Activated CD4-positive, alpha-beta T cell treated with anti-CD3 and anti-CD28 coated beads for 48 hours (primary cell): ENCODE measurements around the gene NUB1.
A peak's percentile ranks its signal among the peaks of the same experiment; 100 is the strongest.

Experiments used
- DNase-seq: peaks from one replicate; pipeline ENCODE4 v3.0.0-alpha.2; 2020

The NUB1 gene

DNA sequence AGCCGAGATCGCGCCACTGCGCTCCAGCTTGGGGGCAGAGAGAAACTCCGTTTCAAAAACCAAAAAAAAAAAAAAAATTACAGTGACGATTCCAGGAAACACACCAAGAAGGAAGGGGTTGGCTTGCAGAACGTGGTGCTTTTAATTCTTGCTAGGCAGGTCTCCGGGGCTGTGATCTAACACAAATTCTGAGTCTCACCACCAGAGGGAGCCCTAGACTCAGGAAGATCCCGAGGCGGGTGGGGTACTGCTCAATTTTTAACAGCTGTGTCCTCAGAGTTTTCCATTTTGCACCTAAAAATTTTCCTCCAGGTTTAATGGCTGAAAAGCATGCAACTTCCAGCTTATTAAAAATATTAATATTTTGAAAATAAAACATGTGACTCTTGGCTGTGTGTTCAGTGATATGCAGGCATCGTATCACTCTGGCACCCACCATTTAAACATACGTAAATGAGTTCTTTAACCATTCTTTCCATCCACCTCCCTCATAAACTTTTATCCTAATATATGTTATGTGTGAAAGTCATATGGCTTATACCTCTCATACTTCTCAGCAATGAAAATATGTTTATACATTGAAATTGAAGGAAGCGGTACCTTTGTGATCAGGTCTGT is 26.5 kb upstream of the NUB1 start:
- peak; percentile 82 for DNase-seq

DNA sequence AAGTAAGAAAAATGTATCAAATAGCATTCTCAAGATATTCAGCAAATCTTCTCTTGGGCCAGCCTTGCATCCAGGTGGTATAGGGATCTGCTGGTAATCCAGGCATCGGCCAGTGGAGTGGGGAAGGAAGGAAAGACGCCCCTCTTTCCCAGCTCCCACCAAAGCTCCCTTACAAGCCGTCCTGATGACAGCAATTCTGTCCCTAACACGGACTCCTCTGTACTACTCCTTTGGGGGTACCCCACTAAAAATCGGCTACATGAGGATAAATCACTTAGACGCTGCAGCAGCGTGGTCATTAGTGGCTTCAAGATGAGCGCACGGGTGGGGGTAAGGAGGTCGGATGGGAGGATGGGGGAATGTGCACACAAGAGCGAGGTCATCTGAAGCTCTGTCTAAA is 24.7 kb upstream of the NUB1 start:
- no peak for DNase-seq

DNA sequence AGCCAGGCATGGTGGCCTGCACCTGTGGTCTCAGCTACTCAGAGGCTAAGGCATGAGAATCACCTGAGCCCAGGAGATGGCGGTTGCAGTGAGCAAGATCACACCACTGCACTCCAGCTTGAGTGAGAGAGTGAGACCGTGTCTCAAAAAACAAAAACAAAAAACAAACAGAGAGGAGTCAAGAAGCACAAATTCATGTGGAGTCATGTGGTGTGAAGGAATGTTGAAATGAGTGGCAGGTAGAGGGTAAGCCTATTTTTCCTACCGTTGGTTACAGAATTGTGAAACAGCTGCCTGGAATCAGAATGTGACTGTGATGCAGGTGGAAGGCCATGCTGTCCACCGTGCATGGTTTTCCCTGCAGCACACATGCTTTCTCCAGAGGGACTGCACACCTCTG is 23.7 kb upstream of the NUB1 start:
- DNase-seq, result no peak

DNA sequence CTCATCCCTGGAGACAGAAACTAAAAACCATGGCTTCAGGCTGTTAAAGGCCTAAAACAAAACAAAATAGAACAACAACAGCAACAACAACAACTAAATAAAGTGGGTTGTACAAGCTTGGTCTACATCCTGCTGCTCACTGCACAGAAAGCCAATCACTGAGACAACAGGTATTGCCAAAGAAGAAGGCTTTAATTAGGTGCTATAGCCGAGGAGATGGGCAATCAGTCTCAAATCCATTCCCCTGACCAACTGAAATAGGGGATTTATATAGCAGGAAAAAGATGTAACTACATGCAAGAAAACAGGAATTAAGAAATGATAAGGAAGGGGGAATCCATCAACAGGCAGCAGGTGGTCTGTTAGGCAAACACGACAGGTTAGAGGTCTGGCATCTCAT is 22.4 kb upstream of the NUB1 start:
- no peak for DNase-seq

DNA sequence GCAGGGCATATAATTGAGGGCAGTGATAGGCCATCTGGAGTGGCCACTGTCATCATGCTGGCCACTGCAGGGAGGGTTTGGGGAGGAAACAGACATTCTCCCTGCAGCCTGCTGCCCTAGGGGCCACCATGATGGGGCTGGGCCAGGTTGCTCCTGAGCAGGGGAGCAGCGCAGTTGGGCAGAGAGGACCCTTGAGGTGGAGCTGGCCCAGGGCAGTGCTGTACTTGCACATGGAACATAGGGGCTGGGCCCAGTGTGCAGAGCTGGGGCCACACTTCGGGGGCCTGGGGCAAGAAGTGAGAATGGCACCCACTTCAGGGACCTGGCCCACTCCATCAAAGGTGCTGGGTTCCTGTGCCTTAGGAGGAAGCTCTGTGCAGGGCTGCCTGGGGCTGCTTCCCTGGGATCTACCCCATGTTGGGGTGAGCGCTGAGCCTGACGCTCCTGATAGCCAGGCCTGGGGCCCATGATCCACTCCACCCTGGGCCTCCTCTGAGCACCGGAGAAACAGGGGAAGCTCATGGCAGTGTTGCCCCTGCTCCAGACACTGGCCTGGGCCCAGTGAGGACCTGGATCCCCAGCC is 21.3 kb upstream of the NUB1 start:
- DNase-seq, result no peak

DNA sequence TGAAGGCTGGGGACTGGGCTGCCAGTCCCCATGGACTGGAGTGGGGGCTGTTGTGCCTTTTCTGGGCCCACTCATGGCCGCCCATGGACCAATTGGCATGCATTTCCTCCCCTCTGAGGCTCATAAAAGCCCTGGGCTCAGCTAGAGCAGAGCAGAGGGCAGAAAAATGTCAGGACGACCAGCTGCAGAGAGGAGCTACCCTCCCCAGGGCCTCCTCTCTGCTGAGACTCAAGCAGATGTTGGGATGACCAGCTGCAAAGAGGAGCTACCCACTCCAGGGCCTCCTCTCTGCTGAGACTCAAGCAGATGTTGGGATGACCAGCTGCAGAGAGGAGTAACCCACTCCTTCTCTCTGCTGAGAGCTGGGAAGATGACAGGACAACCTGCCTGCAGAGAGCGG is 20.3 kb upstream of the NUB1 start:
- DNase-seq, result no peak

DNA sequence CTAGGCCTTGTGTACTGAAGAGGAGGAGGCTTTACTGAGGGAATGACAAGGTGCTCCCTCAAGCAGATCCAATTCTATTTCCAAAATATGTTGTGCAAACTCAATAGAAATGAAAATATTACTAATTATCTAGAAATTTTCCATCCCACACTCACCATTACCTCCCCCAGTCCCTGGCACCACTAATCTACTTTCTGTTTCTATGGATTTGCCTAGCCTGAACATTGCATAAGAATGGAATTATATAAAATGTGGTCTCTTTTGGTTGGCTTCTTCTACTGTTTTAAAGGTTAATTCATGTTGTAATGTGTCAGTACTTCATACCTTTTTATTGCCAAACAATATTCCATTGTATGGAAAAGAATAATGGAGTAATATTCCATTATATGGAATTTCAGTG is 18.7 kb upstream of the NUB1 start:
- no peak for DNase-seq

DNA sequence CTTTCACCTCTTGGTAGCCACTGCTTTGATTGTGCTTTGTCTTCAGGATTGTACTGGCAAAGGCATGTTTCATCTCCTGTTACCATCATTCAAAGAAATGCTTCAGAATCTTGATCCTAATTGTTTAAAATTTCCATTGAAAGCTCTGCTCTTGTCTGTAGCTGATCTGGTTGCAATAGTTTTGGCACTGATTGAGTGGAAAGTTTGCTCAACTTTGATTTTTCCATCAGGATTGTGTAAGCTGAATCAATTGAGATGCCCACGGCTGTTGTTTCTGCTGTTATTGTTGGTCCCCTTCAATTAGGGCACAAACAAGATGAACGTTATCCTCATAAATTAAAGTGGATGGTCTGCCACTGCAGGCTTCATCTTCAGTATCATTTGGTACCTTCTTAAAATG is 14.6 kb upstream of the NUB1 start:
- no peak for DNase-seq

DNA sequence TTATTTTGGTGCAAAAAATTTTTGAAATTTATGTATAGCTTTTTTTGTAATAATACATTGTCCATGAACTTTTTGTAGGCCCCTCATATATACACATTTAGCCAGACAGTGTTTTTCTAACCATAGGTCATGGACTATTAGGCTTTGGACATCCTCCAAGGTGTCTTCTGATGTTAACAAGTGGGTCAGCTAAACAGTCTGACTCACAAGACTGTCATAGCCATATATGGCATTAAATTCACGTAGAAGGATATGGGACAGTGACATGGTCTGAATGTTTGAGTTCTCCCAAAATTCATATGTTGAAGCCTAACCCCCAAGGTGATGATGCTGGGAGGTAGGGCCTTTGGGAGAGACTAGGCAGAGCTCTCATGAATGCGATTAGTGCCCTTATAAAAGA is 14.0 kb upstream of the NUB1 start:
- no peak for DNase-seq

DNA sequence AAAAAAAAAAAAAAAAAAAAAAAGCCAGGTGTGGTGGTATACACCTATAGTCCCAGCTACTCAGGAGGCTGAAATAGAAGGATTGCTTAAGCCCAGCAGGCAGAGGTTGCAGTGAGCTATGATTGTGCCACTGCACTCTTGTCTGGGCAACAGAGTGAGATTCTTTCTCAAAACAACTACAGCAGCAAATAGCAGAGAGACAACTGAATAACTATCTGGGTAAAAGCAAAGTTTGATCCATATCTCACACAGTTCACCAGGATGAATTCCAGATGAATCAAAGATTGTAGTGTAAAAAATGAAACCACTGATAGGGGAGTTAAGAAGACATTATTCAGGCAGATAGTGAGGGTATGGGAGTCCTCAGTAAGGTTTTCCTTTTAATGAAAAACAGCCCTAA is 11.4 kb upstream of the NUB1 start:
- DNase-seq, result no peak

DNA sequence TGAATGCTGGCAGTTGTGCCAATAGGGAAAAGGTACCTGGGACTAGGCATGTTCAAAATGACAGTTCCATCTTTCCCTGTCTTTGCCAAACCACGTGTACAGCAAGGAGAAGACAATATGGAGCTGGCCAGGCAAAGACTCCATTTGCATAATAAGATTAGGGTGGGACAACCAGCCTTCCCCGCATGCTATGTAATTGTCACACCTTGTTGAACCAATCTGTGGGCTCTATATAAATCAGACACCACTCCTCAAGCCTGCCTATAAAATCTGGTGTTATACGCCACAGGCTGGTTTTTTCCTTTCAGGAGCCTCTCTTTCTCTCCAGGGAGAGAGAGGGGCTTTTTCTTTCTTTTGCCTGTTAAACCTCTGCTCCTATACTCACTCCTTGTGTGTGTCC is 11.0 kb upstream of the NUB1 start:
- no peak for DNase-seq

DNA sequence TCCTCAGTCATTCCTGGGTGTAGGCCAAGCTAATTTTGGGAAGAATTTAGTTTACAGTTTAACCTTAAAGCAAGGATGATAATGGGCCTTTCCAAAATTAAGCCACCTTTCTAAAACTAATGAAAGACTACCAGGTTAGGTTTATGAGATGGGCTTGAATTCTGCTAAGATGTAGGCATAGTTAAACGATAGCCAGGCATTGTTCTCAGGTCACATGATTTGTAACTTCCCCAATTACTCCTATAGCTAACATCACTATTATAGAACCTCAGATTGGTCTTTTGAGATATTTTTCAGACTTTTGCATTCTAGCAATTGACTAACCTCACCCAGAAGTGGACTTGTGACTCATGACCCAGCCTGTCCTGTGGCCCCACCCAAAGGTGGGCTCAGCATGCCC is 7.0 kb upstream of the NUB1 start:
- no peak for DNase-seq

DNA sequence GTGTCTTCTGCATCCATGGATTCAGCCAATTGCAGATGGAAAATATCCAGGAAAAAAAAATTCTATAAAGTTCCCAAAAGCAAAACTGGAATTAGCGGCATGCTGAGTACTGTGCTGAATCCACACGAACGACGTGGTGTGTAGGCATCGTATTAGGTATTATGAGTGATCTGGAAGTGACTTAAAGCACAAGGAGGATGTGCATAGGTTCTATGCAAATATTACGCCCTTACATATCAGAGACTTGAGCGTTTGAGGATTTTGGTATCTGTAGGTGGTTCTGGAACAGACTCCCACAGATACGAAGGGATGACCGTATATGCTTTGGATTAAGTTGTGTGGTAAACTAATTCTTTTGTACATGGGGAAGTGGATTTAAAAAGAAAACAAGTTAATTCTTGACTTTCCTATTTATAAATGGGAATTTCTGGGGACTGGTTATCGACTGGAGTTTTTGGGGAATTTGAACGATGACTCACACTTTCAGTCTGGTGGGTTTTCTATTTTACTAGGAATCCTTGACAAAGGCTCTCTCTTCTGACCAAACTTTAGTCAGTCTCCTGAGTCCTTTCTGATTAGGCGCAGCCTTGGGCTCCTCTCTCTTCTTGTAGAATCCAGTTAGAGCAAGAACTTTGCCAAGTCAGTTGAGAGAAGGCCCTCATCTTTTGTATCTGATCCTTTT is 5.4 kb upstream of the NUB1 start:
- DNase-seq, result no peak

DNA sequence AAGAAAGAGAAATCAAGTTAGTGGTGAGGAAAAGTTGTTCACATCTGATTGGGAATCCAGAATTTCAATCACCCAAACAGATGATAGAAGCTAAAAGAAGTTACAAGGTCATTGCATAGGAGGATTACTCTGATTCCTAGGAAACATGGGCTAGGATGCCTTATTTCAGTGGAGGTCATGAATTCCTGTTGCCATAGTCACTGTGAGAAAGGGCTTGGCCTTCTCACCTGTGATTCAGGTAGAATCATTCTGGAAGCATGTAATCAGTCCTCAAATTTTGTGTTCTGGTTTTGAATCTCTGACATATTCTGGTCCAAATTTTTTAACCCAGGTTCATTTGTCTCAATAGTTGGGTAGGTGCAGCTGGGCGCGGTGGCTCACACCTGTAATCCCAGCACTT is 4.3 kb upstream of the NUB1 start:
- DNase-seq, result no peak

DNA sequence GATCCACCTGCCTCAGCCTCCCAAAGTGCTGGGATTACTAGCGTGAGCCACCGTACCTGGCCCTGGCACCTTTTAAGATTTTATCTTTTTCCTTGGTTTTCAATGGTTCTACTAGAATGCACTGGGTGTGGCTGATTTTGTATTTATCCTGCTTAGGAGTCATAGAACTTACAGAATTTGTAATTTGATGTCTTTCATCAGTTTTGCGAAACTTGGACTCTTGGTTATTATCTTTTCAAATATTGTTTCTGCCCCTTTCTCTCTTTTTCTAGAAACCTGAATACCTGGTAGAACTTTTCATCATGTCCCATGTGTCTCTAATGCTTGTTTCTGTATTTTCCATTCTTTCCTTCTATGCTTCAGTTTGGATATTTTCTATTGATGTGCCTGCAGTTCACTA is 2.8 kb upstream of the NUB1 start:
- DNase-seq, result no peak

DNA sequence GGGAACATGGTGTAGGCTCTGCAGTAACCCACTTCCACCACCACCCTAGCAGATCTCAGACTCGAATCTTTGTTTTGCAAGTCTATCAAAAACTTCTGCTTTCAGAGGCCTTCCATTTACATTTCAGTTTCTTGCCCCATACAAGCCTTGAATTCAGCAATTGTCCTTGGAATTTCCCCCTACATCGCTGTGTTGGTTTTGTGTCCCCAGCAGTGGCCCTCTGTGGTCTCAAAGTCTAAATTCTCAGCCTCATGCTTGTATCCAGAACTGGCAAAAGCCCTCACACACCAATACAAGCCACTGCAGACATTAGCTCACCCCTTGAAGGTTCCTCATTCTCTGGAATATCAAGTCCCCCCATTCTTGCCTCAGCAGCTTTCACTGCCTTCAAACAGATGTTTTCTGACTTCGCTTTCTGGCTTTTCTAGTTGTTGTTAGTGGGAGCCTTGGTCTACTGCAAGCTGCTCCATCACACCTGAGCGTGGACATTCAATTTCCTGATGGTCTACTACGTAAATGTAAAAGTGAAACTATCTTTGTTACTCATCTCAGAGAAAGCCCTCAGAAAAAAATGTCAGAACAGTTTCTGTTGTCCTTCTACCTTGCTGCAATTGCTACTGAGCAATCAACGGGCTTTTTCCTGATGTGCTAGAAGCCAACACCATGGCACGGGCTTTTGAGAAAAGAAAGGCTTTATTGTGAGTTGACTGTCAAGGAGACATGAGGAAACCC is 1.8 kb upstream of the NUB1 start:
- DNase-seq, result no peak

DNA sequence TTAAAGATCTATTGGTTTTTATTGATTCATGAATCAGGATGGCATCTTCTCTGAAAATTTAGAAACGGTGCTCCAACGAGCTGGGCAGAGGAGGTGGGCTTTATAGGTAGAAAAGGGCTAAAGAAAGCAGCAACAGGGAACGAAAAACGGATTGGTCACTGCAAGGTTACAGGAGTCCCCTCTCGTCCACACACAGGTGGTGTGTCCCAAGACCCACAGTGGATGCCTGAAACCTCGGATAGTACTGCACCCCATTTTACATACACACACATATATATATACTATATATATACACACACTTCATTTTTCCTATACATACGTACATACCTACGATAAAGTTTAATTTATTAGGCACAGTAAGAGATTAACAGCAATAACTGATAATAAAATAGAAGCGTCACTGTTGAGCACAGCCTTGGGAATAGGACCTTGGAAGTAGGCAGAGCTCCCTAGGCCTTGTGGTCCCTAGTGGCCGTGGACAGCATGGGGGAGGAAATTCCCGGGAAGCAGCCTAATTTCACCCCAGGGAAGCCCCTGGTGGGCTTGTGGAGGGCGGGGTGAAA is 737 bp upstream of the NUB1 start:
- DNase-seq, result no peak

DNA sequence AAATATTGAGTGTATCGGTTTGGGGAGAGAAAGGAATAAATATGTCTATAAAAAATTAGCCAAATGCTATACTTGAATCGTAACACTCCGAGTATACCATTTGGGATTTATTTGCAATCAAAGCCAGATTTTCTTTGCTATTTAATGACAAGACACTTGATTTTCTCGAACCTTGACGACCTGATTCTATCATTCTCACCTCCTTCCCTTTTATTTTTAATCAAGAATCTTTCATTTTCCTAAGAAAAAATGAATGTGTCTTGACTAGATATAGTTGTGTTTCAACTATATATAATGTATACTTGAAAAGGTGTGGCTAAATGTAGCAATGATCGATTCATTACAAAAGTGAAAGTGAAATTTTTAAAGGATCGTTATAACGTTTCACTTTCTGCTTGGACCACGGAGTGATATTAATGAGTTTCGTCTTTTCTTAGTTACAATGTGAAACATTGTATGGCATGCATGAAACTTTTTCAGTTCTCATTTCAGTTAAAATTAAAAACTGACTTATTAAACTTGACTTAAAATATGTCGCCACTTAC is 562 bp downstream of the NUB1 start:
- no peak for DNase-seq

DNA sequence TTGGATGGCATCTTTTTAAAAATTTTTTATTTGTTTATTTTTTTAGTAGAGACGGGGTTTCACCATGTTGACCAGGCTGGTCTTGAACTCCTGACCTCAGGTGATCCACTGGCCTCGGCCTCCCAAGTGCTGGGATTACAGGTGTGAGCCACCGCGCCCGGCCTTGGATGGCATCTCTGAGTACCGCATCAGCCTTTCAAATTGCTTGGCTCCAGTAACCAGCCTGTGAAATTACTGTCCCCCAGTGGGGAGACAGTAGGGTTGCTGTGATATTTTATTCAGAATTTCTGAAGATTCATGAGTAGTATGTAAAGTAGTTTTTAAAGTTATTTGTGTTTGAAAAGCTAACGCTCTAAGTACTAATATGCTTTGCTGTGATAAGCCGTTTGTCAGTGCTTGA is 1.2 kb downstream of the NUB1 start:
- no peak for DNase-seq

DNA sequence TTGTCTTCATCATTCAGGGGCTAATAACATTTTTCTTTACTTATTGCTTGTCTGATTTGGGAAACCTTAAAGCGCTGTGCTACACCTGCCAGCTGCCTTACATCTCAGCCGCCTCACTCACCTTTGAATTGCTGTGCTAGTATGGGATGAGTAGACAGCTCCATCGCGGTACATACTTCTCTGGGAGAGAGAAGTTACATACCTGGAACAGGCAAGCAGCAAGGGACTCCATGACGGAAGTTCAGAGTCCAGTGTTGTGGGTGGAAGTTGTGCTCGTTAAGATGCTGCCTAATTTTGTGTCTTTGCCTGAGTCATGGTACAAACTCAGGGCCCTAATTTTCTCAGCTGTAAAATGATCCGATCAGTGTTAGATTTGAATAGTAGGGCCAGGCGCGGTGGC is 1.9 kb downstream of the NUB1 start:
- no peak for DNase-seq

DNA sequence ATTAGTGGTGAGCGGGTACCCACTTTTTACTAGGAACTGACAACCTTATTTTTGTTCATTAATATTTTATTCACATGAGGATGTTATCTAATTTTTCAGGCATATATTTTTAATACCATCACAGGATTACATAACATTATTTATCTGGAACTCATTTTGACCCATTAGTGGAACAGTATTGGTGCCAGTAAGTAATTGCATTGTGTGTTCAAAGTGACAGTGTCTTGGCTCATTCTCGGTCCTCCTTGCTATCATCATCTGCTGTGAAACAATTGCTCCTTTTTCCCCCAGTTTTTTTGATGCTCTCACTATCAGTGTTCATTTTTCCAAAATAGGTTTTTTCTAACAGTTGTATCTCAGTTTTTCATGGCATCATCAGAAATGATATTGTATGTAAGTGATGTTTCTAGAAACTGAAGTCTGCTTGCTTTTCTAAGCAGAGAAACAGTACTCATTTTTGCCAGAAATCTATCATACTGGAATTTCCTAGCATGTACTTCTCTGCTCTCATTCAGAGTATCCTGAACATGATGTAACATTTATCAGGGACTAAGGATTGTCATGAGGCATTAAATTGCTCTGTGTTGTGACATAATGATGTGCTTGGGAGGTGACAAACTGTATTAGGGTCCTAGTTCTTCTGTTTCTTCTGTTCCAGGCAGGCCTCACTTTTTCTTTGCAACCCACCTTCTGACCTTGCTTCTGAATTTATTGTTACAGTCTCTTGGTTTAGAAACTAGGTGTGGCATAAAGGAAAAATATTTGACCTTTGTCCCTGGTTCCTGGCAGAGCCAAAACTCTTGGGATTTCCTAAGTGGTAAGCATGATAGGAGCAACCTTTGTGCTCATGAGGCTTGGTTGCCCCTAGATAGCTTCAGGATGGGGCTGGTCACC is 4.2 kb downstream of the NUB1 start:
- DNase-seq, result no peak

DNA sequence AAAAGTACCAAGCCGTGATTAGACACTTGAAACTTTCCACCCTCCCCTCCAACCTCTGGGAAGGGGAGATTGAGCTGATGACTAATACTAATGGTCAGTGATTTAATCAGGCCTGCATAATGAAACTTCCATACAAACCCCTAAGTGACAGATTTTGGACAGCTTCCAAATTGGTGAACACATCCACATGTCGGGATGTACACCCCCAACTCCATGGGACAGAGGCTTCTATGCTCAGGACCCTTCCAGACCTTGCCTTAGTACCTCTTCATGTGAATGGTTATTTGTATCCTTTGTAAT is 4.8 kb downstream of the NUB1 start:
- no peak for DNase-seq

DNA sequence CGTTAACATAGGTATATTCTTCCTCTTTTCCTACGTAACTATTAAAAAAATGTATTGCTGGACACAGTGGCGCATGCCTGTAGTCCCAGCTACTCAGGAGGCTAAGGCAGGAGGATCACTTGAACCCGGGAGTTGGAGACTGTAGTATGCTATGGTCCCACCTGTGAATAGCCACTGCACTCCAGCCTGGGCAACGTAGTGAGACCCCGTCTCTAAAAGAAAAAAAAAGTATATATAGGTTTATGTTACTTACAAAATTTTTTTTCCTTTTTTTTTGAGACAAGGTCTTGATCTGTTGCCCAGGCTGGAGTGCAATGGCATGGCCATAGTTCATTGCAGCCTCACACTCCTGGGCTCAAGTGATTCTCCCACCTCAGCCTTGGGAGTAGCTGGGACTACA is 5.6 kb downstream of the NUB1 start:
- DNase-seq, result no peak
